Panc1 (cell line): Measurements from ENCODE around the gene ATP13A2. TPM values are rescaled to one million over a fixed set of nuclear protein-coding genes. Genes with fewer than 3 reads are reported as not detected.
A peak's percentile ranks its signal among the peaks of the same experiment; 100 is the strongest.

Experiments used
- ATAC-seq: fragments of 200-7000 bp; cut with Tn5 transposase; 2 replicates; pipeline ENCODE4 v1.9.1; 2020; ENCODE audit warnings: mild to moderate bottlenecking, moderate library complexity
- BruUV-seq: library from RNA; stranded (reverse); fragments of 400-500 nt; replicated peaks from 2 replicates; lab custom pipeline; 2021; lab: Mats Ljungman, UMichigan
- CTCF ChIA-PET: fragments of 300-600 bp; sonication (Branson Sonifier 250); formaldehyde crosslinking; loops from one replicate; lab custom pipeline; 2022; ENCODE audit warnings: antibody characterized with exemption; lab: Charles Lee
- POLR2A ChIA-PET: fragments of 300-600 bp; sonication (Branson Sonifier 250); formaldehyde crosslinking; loops from one replicate; lab custom pipeline; 2022; ENCODE audit warnings: antibody characterized with exemption; lab: Charles Lee
- DNase-seq: peaks from one replicate; pipeline ENCODE4 v3.0.0-alpha.2; 2010; ENCODE audit warnings: low read depth, low spot score
- H3K27ac ChIP-seq: 2 replicates; pipeline ENCODE4 v1.5.1; 2011; ENCODE audit warnings: mild to moderate bottlenecking, low read length, inconsistent platforms
- H3K27me3 ChIP-seq: fragments of 200-500 bp; sonication (Bioruptor generic); 2 replicates; pipeline ENCODE4 v1.6.0; 2014; ENCODE audit warnings: low read length, inconsistent platforms; ENCODE audit not compliant: control insufficient read depth, insufficient read depth
- H3K36me3 ChIP-seq: fragments of 200-500 bp; sonication (Bioruptor generic); 2 replicates; pipeline ENCODE4 v1.5.1; 2014; ENCODE audit warnings: inconsistent platforms, mild to moderate bottlenecking, low read length, moderate library complexity; ENCODE audit not compliant: control insufficient read depth, insufficient read depth
- H3K4me1 ChIP-seq: 2 replicates; pipeline ENCODE4 v1.5.1; 2011; ENCODE audit warnings: inconsistent platforms, mild to moderate bottlenecking, low read length, moderate library complexity; ENCODE audit not compliant: control insufficient read depth, insufficient read depth
- H3K4me3 ChIP-seq, 2 experiments: 2 replicates each; pipeline ENCODE4 v1.5.1; 2011 to 2012; ENCODE audit warnings: low read depth in 2 of 2, low read length in 2 of 2, mild to moderate bottlenecking in 2 of 2, inconsistent platforms in 1 of 2, moderate library complexity in 1 of 2
- H3K9me3 ChIP-seq: fragments of 200-500 bp; sonication (Bioruptor generic); 2 replicates; pipeline ENCODE4 v1.5.1; 2014; ENCODE audit warnings: low read depth, mild to moderate bottlenecking, inconsistent platforms, low read length, moderate library complexity; ENCODE audit not compliant: control insufficient read depth, insufficient read depth
- POLR2AphosphoS5 ChIP-seq: IDR thresholded peaks from 2 replicates; pipeline ENCODE4 v1.6.1; 2012; ENCODE audit warnings: mild to moderate bottlenecking, low read depth, low read length, moderate library complexity
- REST ChIP-seq, 2 experiments: IDR thresholded peaks; 2 replicates each; pipeline ENCODE4 v1.6.1; 2011 to 2012; ENCODE audit warnings: low read depth in 2 of 2, control low read depth in 1 of 2, low read length in 1 of 2, mild to moderate bottlenecking in 1 of 2, moderate library complexity in 1 of 2; ENCODE audit not compliant: insufficient read depth in 1 of 2
- SIN3A ChIP-seq: IDR thresholded peaks from 2 replicates; pipeline ENCODE4 v1.6.1; 2012; ENCODE audit warnings: low read depth, mild to moderate bottlenecking, low read length, moderate library complexity, borderline replicate concordance; ENCODE audit not compliant: insufficient read depth
- TCF7L2 ChIP-seq: IDR thresholded peaks from 2 replicates; pipeline ENCODE4 v1.6.1; 2011; ENCODE audit warnings: mild to moderate bottlenecking, low read depth, low read length, inconsistent platforms
- in situ Hi-C: cut with HindIII; loops from 2 replicates; pipeline ENCODE4 v1.10.0; 2016; ENCODE audit warnings: low sequenced_read_pairs, low pct_unique_long_range_greater_than_20kb
- intact Hi-C: fragments of 100-400 bp; cut with micrococcal nuclease; formaldehyde crosslinking; loops from one replicate; pipeline ENCODE4 v1.10.0; 2022; ENCODE audit not compliant: unreplicated experiment
- total RNA-seq: library from RNA; stranded (reverse); gene quantifications from one replicate; pipeline ENCODE4 v1.2.1, GENCODE V29; 2021; ENCODE audit not compliant: unreplicated experiment
- TF ChIP-seq, protein P1 (sequence below): fragments of 450-650 bp; IDR thresholded peaks from 2 replicates; pipeline ENCODE4 v1.5.1; 2017; ENCODE audit warnings: mild to moderate bottlenecking

The ATP13A2 gene
- total RNA-seq, 1 experiment from 2014 or later = 49.9 TPM

DNA sequence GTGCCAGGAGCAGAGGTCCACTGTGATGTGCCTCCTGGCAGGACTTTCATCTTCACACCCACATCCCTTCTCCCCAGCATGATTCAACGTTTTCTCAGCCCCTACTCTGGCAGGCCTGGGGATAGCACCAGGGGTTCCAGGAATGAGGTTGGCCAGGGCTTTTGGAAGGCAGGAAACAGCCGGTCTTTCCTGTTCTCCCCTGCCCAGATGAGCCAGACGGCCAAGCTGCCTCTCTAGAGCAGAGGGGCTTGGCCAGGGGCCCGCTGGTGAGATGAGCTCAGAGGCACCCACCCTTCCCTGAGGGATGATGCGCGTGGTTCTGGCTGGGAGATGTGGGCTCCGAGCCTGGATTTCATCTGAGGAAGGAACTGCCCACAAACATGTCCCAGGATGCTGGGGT is 27.0 kb downstream of the ATP13A2 start:
- in situ Hi-C loops (no loop called here), intact Hi-C loops (no loop called here)
- TF ChIP-seq TCF7L2 (no peak), SIN3A (no peak), REST (IDR thresholded peaks at IDR 0.05; ENCODE audit: insufficient read depth in 1 of 2, low read depth in 2 of 2, low read length in 1 of 2) (no peak), POLR2AphosphoS5 (no peak)
- TF ChIP-seq, protein P1, sequence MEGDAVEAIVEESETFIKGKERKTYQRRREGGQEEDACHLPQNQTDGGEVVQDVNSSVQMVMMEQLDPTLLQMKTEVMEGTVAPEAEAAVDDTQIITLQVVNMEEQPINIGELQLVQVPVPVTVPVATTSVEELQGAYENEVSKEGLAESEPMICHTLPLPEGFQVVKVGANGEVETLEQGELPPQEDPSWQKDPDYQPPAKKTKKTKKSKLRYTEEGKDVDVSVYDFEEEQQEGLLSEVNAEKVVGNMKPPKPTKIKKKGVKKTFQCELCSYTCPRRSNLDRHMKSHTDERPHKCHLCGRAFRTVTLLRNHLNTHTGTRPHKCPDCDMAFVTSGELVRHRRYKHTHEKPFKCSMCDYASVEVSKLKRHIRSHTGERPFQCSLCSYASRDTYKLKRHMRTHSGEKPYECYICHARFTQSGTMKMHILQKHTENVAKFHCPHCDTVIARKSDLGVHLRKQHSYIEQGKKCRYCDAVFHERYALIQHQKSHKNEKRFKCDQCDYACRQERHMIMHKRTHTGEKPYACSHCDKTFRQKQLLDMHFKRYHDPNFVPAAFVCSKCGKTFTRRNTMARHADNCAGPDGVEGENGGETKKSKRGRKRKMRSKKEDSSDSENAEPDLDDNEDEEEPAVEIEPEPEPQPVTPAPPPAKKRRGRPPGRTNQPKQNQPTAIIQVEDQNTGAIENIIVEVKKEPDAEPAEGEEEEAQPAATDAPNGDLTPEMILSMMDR = no peak
- Histone ChIP-seq H3K4me3 (no peak overlapping the region), H3K9me3 (no peaks in the 10 kb centered on the region), H3K27me3 (no peaks in the 10 kb centered on the region), H3K27ac (no peak overlapping the region), H3K4me1 (peaks cover 4% of the 10 kb centered on the region; the same call in 1 of the 2 replicates), H3K36me3 (peaks cover 3% of the 10 kb centered on the region; the same call in 1 of the 2 replicates)
- ATAC-seq (peak; percentile 13; the same call in 1 of the 2 replicates), DNase-seq (no peak)
- no TSS peak for BruUV-seq
- CTCF ChIA-PET = no interaction called here
- POLR2A ChIA-PET = no interaction called here

- in situ Hi-C loops (no loop called here), intact Hi-C loops (no loop called here)
- TF ChIP-seq POLR2AphosphoS5 = no peak
- no peak for TF ChIP-seq SIN3A
- TF ChIP-seq REST (IDR thresholded peaks at IDR 0.05; ENCODE audit: insufficient read depth in 1 of 2, low read depth in 2 of 2, low read length in 1 of 2) = no peak
- DNase-seq (no peak), ATAC-seq (no peak)
- POLR2A ChIA-PET = no interaction called here
- no peak overlapping the region for H3K4me3 ChIP-seq
- H3K36me3 ChIP-seq = peaks cover 3% of the 10 kb centered on the region; the same call in 1 of the 2 replicates
- H3K9me3 ChIP-seq = no peaks in the 10 kb centered on the region
- CTCF ChIA-PET = no interaction called here
- no peak overlapping the region for H3K27ac ChIP-seq
- peaks cover 4% of the 10 kb centered on the region; the same call in 1 of the 2 replicates for H3K4me1 ChIP-seq
- H3K27me3 ChIP-seq = no peaks in the 10 kb centered on the region
- no TSS peak for BruUV-seq
These were observed 28.1 kb downstream of the ATP13A2 start for GRCh38 chr1:16983649-16984048.
